ELF-1 (cell line): ENCODE measurements around the gene ZNF608.

Experiments
- DNase-seq: peaks from one replicate; pipeline ENCODE4 v3.0.0-alpha.2; 2016; ENCODE audit warnings: low read depth, low spot score

The ZNF608 gene

GRCh38 chr5:124755041-124755440, 8.6 kb upstream of the ZNF608 start:
- DNase-seq: no peak

DNA sequence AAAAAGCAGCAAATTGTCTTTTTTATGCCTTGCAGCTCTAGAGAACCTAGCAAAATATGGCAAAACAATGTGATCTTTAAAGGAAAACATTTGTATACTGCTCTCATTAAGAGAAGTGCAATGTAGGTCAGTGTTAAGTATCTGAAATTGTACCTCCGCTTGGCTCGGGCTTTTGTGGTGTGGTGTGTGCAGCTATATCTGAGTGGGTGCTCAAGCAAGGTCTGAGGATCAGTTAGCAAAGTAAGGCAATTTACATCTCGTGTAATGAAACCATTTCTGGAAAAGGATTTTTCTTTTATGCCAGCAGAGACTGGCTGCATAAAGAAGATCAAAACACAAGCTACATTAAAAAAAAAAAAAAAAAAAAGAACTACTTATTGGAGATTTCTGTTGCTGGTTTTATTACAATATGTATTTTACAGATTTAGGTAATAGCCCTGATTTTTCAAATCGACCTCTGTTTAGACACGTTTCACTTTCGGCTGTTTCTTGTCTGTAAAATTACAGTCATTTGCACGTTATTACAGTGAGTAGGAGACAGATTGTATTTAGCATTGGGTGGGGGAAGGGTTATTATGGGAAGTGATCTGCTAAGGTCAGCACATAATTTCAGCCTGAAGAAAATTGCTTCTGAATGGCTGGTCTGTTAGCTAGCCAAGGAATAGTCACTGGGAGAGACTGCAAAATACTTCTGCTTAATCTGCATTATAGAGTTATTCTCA, 7.9 kb upstream of the ZNF608 start:
- DNase-seq: no peak

GRCh38 chr5:124752854-124753720, 6.6 kb upstream of the ZNF608 start:
- no peak for DNase-seq

DNA sequence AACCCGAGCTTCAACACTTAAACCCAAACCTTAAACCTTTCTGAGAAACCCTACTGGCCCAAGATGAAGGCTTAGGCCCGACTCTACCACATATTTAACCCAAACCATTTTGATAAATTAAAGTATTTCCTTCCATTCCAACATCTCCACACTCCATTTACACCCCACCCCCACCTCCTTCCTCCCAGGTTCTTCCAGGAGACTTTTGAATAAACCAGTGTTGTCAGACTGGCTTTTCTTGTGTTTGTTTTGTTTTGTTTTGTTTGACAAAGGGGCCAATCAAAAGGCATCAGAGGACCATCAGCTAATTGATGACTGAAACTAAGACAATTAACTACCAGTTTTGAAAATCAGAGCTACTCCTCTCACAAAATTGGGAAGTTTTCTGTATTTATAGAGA, 4.6 kb upstream of the ZNF608 start:
- DNase-seq: peak; percentile 75

- peak; percentile 97 for DNase-seq
Observed at GRCh38 chr5:124748687-124749594, 2.5 kb upstream of the ZNF608 start.

- DNase-seq: no peak
Observed at GRCh38 chr5:124747791-124748686, 1.6 kb upstream of the ZNF608 start.

DNA sequence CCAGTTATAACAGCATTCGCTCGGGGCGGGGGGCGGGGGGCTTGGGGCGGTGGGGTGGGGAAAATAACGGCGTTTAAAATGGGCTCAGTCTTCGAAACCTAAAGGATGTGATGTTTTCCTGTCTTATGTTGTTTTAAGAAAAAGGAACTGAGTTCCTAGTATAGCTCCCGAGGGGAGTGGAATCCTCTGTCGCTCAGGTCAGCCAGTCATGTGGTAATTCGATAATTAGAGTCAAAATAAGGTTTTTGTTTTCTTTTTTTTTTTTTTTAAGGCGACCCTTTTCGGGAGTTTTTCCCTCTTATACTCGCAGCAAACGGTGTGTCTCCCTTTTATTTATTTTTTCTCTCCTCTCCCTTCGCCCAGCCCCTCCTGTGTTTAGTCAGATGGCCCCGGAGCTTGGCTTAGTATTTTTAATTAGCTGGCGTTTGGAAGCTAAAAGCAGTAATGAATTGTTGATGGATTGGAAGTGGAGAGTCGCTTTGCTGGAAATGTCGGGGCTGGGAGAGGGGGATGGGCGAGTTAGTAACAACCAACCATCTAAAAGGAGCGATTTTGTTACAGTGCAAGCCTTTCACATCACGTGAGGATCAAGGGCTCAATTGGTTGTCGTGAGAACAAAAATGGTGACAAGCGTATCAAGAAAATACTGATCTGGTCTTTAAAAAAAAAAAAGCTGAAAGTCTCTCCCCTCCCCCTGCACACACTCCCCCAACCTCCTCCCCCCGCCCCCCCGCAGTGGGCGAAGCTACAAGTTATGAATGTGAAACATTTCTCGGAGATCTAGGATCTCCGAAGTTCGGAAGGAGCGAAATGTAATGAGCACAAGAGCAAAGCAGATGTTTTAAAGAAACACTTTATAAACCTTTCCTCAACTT, 714 bp upstream of the ZNF608 start:
- DNase-seq: peak; percentile 94

DNA sequence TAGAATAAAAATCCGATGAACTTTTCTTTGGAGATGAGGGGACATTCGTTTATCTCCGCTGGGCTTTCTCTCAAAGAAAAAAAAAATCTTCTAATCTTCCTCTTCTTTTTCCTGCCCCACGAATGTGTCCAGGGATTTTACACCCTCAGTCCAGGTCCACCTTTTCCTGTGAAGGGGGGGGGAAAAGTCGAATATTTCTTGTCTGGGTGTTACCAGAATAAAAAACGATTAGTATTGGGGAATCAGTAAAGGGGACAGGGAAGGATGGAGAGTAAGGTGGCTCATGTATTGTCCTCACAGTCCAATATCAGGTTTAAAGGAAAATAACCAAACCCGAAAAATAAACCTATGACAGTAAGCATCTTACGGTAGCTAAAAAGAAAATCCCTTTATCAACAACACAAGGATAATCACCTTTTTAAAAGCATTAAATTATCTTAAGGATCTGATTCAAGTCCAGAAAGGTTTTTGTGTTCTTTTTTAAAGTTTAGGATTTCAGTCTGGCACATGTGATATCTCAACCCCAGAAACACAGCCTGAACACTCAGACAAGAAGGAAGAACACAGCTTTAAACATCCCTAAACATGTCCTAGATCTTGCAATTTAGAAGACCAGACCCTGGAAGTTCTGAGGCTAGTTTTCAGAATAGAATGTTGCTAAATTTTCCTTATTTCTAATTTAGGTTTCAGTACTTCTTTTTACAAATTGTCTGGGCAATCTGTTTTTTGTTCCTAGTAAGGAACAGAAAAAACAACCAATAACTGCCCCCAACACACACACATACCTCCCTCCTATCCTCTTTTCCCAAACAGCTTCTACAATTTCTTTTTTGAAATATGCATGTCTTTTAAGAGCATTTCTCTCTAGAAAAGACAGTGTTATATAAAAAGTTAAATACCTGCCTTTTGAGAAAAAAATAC, 1.2 kb downstream of the ZNF608 start:
- no peak for DNase-seq

DNA sequence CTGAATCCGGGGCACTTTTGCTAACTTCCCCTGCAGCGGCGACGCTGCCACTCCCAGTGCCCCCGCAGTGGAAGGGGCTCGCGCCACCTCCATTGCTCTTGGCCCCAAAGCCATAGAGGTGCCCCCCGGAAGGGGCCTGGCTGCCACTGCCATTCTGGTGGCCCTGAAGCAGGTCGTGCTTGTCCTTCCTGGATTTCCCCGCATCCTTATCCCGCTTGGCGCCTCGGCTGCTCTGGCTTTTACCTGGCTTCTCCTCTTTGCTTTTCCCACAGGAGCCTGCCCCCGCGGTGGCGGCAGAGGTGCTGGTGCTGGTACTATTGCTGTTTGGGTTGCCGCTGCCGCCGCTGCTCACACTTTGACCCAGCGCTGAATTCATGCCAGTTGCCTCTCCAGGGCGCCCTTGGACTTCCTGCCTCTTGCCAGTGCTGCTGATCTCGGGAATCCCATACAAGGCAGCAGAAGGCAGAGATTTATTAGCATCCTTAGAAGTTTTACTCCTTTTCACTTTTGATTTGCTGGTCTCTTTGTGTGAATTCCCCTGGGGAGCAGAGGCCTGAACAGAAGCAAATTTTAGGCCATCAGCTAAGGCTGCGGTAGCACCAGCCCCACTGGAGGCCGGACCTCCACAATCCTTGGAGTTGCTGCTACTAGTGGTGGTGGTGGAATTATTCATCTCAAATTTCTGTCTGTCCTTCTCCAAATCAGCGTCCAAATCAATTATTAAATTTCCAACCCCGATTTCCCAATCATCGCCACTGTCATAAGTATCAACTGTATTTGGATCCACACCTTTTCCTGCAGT, 2.1 kb downstream of the ZNF608 start:
- DNase-seq: peak; percentile 64

- DNase-seq: no peak
Observed at GRCh38 chr5:124743602-124744169, 2.8 kb downstream of the ZNF608 start.

GRCh38 chr5:124742983-124743601, 3.3 kb downstream of the ZNF608 start:
- no peak for DNase-seq

- no peak for DNase-seq
Observed at GRCh38 chr5:124742521-124742920, 3.9 kb downstream of the ZNF608 start.

DNA sequence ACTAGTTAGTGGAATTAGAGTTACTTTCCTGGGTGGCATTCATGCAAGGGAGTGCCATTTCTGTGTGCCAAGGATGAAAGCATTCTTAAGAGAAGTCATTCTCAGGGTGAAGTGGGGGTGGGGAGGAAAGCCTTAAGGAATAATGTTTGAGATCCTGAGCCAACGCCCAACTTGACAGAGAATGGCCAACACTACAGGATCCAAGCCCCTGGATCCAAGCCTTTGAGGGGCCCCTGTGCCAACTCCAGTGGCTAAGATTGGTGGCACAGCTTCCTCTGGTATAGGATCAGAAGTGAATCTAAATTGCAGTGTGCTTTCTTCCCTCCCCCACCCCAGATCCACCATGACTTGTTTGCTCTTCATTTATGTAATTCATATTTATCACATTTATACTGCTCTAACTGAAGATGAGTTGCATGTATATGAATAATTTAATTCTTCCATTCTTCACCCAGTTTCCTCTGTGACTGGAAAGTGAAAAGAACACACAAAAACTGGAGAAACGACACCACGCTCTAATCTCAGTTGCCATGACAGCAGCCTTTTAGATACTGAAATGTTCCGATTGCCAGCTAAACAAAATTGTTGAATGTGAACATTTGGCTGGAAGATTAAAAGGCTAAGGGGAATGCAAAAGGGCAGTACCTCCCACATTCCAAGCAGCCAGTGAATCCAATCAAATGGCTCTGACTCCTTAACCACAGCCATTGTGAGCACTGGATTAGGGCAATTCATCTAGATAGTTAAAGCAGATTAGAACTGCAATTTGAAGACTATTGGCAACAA, 4.5 kb downstream of the ZNF608 start:
- DNase-seq: peak; percentile 64

- no peak for DNase-seq
Observed at GRCh38 chr5:124740991-124741583, 5.4 kb downstream of the ZNF608 start.

DNA sequence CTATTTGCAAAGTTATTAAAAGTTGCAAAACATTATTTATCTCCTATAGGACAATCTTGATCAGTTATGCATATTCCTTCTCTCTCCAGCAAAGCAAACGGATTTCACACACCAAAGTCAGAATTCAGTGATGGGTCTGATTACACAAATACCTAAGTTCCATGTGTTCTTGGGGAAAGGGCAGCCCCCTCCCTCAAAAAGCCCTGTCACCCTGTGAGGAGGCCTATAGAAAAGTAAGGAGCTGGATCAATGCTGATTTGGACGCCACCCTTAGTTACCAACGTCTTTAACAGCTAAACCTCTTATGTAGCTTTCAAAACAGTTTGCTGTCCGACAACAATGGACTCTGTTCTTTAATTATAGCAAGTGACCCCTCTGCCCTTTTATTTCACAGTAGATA, 6.4 kb downstream of the ZNF608 start:
- DNase-seq: no peak

DNA sequence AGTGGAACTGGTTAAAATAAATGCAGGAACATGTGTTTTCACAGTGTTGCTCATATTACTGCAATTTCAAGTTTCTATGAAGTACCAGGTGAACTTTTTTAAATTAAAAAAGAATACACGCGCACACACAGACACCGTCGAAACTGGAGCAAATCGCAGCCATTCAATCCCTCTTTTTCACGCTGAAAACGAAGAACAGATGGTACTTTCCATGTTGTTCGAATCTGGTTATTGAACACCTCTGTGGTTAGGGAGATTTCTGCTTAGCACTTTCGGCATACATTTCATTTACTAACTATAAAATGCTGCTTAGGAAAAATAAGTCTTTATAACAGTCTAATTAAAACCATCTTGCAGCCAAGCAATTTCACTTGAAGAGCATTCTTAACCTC, 6.8 kb downstream of the ZNF608 start:
- DNase-seq: no peak
